Activated CD4-positive, CD25-positive, alpha-beta regulatory T cell (primary cell): Measurements from ENCODE around the gene SLIT1.
"Not testable (repeated sequence)": the region's sequence is repeated elsewhere in the genome, so short reads cannot be mapped to it uniquely, and the experiment has no call there.

Experiments used
- DNase-seq, 4 experiments: peaks; one replicate each; lab custom pipeline; 2025; lab: John Stamatoyannopoulos, UW

Gene SLIT1

DNA sequence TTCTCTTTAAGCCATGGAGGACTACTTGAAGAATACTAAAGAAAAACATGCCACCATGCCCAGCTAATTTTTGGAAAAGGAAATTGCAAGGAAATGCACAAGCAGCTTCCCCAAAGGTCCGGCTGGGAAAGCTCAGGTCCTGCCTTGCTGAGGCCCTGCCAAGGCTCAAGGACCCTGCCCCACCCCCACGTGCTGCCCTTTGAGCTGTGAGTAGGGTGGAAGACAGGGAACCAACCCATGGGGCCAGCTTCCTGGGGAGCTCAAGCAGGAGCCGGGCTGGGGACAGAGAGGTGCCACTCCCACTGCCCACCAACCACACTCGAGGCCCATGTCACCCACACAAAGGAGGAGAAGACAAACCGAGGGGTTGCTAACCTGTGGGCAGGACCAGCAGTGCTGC lies 78.2 kb downstream of the SLIT1 start:
- DNase-seq, result no peak

- no peak for DNase-seq
These were observed 79.6 kb downstream of the SLIT1 start for GRCh38 chr10:97106207-97106606.

GRCh38 chr10:97105303-97105702 lies 80.5 kb downstream of the SLIT1 start:
- DNase-seq, result no peak

DNA sequence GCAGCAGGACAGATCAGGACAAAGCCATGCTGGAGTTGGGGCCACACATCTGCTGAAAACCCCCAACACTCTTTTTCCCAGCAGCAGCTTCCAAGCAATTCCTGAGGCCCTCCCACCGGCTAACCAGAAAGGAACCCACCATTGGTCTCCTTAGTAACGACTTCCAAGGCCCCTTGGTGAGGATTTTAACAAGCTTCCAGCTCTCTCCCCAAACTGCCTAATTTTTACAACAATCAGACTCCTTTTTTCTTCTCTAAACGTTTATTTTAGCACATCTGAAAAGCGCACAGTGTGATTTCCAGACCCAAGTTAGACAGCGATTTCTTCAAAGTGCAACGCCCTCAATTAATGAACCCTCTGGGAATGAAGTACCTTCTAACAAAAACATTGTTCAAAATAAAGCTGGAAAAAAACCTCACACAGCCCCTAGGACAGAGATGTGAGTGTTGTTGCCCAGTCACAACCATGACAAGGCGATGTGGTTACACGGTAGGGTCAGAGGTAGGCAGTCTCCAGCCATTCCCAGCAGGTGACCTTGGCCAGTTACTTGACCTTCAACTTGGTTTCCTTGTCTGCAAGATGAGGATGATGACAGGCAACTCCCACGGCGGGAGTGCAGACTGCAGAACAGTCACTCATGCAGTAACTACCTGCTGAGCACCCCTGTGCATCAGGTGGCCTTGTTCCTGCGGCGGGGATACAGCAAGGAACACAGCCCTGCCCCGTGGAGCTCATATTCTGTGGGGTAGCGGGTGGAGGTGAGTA lies 82.3 kb downstream of the SLIT1 start:
- DNase-seq, result no peak

- no peak for DNase-seq
These were observed 83.3 kb downstream of the SLIT1 start for GRCh38 chr10:97102441-97102840.

- DNase-seq, result no peak
These were observed 84.4 kb downstream of the SLIT1 start for GRCh38 chr10:97101166-97101940.

DNA sequence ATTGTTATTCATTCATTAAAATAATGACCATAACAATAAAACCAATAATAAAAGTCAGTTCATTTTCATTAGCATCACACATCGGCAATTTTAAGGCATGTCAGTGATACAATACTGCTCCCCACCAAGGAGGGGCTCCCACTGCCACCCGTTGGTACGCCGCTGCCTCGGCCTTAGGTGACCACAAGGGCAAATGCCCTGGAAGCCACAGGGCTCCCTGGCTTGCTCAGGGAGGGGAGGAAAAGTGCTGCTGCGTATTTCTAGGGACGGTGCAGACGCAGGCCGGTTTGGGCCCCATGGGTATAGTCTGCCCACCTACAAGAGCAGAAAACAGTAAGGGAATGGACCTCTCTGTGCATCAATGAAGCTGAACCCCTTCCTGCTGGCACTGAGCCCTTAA lies 85.1 kb downstream of the SLIT1 start:
- no peak for DNase-seq

DNA sequence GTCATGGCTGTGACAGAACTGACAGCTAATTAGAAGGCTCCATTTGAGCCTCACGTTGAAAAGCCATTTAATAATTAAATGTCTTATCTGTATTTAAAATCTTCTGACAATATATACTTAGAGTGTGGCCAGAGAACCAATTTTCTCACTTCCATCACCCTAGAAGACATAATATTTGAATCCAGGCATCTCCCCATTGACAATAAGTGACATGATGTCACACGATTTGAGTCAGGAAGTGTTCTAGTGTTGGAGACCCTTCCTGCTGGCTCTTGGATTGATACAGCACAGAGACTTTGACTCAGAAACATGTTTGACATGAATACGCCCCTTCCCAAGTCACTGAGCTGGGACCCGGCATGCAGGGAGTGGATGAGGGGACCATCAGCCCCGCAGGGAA lies 85.9 kb downstream of the SLIT1 start:
- no peak for DNase-seq

- no peak for DNase-seq
These were observed 86.7 kb downstream of the SLIT1 start for GRCh38 chr10:97099089-97099488.

- DNase-seq, result no peak
These were observed 88.7 kb downstream of the SLIT1 start for GRCh38 chr10:97097084-97097433.

GRCh38 chr10:97096261-97097083 lies 89.3 kb downstream of the SLIT1 start:
- DNase-seq, result no peak

DNA sequence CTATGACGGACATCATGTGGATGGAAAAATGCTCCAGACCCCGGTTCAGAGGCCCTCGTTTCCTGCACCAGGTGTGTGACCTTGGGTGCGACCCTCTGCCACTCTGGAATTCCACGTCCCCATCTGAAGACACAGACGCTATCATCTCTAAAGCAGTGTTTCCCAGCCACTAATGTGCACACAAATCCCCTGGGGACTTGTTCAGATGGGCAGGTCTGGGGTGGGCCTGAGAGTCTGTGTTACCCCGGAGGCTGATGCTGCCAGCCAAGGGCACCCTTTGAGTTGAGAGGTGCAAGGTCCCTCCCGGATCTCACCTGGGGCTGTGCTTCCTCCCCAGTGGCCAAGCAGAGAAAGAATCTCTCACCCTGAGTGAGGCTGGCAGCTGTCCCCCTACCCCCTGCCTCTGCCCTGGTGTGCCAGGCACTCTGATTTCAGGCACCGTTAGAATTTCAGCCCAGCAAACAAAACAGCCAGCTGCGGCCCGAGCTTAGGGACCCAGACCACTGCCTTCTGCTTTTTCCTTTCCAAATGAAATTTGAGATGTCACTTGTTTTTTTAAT lies 90.0 kb downstream of the SLIT1 start:
- DNase-seq, result no peak

- DNase-seq, result no peak
These were observed 95.1 kb downstream of the SLIT1 start for GRCh38 chr10:97090644-97091043.

GRCh38 chr10:97090035-97090434 lies 95.7 kb downstream of the SLIT1 start:
- DNase-seq, result no peak

DNA sequence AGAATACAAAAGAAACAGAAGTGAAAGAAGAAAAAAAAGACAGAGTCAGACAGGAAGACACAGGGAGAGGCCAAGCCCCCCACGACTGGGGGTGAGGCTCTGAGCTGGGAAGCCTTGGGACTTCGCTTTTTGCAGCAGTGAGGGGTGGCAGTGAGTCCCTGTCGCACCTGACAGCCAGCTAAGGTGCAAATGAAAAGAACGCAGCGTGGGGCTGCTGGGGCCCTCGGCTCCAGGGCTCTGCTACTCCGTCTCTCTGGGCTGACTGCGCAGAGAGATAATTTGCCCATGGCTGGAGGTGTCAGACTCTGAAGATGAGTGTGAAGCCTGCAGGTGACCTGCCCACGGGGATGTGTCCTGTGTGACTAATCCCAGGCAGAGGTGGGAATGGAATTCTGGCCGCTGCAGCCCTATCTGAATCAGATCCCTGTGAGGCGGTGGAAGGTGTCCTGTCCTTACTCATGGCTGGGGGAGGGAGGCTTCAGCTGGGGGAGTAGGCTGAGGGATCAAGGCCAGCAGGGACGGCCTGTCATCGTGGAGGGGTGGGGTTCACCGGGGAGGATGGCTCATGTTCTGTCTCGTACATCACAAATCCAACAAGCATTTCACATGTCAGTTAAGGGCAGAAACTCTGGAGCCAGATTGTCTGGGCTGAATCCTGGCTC lies 96.4 kb downstream of the SLIT1 start:
- no peak for DNase-seq

GRCh38 chr10:97087296-97087695 lies 98.5 kb downstream of the SLIT1 start:
- no peak for DNase-seq

DNA sequence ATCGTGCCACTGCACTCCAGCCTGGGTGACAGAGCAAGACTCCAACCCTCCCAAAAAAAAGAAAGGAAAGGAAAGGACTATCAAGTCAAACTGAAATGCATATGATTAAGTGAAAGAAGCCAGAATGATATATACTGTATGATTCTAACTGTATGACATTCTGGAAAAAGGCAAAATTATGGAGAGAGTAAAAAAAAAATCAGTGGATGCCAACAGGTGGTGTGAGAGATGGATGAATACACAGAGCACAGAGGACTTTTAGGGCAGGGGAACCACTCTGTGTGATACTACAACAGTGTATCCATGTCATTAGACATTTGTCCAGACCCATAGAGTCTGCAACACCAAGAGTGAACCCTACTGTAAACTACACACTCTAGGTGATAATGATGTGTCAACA lies 99.2 kb downstream of the SLIT1 start:
- DNase-seq, result no peak

DNA sequence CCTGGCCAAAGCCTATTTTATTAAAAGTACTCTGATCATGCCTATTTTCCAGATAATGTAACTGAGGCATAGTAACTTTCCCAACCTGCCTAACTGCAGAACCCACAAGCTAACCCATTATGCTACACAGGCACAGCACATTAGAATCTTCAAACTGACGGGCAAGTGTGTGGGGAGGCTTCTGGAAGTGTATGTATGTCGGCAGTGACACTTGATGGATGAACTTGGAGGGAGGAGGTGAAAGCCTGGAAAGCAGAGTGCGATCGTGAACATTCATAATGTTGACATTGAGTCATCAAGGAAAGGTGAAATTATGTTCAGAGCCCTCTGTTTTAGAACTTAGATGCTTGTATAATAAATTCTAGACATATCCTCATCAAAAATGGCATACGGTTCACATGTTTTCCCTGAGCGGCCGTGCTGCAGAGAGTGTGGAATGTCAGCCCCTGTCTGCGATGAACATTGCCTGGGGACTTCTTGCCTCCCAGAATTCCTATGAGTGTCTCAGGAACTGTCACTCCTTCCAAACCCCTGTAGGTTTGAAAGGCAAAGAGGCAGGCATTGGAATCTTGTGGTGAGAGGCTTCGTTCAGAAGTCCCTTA lies 102.4 kb downstream of the SLIT1 start:
- no peak for DNase-seq

GRCh38 chr10:97082575-97082974 lies 103.2 kb downstream of the SLIT1 start:
- not testable (repeated sequence) for DNase-seq

GRCh38 chr10:97081621-97082235 lies 104.0 kb downstream of the SLIT1 start:
- peak in 3 of 4 experiments; percentile 5 to 22 (median 8) for DNase-seq
